ENCODE results near the gene TMEM116.
A peak's percentile ranks its signal among the peaks of the same experiment; 100 is the strongest.
"Not testable (repeated sequence)": the region's sequence is repeated elsewhere in the genome, so short reads cannot be mapped to it uniquely, and the experiment has no call there.

TMEM116 gene

DNA sequence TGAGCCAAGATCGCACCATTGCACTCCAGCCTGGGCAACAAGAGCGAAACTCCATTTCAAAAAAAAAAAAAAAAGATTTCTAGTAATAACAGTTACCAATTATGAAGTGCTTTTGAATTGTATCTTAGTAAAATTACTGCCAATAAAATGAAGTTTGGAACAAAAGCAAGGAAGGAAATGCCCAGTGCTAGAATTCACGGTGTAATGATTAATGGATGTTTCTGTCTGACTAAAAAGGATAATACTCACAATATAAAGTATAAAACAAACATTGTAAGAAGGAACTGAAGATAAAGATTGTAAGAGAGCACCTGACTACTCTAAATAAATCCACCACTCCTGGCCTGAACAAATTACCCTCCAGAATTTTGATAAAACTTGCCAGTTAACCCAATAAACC lies 4.0 kb downstream of the TMEM116 start:
- DNase-seq: no peak

- DNase-seq: no peak
These were observed 5.0 kb downstream of the TMEM116 start for GRCh38 chr12:112007945-112008344.

- DNase-seq: no peak
These were observed 7.3 kb downstream of the TMEM116 start for GRCh38 chr12:112005419-112006395.

GRCh38 chr12:112004041-112004440 lies 8.9 kb downstream of the TMEM116 start:
- DNase-seq: no peak

- no peak for DNase-seq
These were observed 11.4 kb downstream of the TMEM116 start for GRCh38 chr12:112001576-112001975.

- no peak for DNase-seq
These were observed 12.1 kb downstream of the TMEM116 start for GRCh38 chr12:112000820-112001219.

GRCh38 chr12:111999129-111999528 lies 13.8 kb downstream of the TMEM116 start:
- not testable (repeated sequence) for DNase-seq

- no peak for DNase-seq
These were observed 14.9 kb downstream of the TMEM116 start for GRCh38 chr12:111998015-111998414.

- DNase-seq: no peak
These were observed 15.7 kb downstream of the TMEM116 start for GRCh38 chr12:111997300-111997699.

DNA sequence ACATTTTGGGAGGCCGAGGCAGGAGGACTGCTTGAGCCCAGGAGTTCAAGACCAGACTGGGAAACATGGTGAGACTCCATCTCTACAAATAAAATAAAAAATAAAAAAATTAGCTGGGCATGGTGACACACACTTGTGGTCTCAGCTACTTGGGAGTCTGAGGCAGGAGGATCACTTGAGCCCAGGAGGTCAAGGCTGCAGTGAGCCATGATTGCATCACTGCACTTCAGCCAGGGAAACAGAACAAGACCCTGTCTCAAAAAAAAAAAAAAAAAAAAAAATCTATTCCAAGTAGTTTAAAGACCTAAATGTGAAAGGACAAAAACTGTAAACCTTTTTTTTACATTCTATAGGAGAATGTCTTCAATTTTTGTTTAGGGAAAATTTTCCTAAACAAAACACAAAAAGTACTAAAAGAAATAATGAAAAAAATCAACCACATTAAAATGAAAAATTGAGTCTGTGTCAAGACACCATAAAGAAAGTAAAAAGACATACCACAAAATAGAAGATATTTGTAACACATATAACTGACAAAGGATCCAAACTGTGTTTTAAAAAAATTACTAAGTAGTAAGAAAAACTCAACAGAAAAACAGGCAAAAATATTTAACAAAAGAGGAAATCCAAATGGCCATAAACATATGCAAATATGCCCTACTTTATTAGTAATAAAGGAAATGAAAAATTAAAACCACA lies 17.0 kb downstream of the TMEM116 start:
- no peak for DNase-seq

DNA sequence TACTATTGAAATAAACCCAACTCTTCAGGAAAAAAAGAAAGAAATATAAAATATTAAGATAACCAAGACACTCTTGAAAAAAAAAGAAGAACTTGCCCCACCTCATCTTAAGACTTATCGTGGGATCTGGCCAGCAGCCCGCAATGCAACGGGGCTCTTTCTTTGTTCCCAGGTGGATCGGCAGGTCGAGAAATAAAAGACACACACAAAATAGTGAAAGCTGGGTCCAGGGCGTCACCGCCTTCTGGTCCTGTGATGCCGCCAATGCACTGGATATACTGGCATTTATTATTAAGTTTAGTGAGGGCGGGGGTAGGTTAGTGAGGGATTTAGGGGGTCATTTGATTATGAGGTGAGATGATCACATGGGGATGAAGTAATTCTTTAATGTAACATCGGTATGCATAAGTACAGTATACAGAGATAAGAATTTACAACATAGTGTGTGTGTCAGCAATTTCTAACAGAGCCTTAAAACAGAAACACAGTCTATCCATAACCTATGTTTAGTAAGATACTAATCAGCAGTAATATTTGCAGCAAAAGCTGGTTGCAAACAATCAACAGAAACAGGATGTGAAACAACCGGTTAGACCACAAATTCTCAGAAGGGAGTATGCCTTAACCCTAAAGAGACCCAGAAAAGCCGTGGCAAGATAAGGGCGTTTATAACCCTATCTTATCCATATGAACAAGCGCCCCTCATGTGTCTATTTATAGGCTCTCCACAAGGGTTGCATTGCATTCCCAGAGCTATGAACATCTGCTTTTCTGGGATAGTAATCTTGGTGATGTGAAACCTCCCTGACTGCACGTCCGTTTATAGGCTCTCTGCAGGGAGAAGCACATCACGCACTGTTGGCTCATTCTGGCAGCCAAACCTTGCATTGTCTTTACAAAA lies 18.5 kb downstream of the TMEM116 start:
- DNase-seq: not testable (repeated sequence)

- DNase-seq: no peak
These were observed 19.4 kb downstream of the TMEM116 start for GRCh38 chr12:111993292-111994150.

DNA sequence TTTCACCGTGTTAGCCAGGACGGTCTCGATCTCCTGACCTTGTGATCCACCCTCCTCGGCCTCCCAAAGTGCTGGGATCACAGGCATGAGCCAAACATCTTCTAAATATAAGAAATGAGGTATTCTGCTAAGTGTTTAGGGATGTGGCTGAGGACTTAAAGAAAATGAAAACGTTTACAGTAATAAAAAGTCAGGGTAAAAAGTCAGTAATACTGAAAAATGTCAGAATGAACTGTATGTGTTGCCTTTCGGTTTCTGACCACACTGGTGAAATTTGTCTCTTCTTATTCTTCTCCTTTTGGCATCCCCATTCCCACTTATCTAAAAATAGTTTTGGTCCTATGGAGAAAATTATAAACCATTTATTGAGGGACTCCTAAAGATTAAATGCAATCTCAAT lies 20.5 kb downstream of the TMEM116 start:
- no peak for DNase-seq

GRCh38 chr12:111991946-111992345 lies 21.0 kb downstream of the TMEM116 start:
- DNase-seq: peak; percentile 54

- no peak for DNase-seq
These were observed 21.4 kb downstream of the TMEM116 start for GRCh38 chr12:111991535-111991934.

DNA sequence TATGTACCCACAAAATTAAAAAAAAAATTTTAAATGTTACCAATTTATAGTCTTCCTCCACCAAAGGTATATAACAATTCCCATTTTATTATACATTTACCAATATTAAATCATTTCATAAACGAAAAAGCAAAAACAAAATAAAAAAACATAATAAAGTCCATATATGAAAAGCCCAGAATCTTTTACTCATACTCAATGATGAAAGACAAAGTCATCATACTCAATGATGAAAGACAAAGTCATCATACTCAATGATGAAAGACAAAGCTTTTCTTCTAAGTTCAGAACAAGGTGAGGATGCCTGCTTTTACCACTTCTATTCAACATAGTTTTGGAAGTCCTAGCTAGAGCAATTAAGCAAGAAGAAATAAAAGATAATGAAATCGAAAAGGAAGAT lies 28.1 kb downstream of the TMEM116 start:
- DNase-seq: no peak

DNA sequence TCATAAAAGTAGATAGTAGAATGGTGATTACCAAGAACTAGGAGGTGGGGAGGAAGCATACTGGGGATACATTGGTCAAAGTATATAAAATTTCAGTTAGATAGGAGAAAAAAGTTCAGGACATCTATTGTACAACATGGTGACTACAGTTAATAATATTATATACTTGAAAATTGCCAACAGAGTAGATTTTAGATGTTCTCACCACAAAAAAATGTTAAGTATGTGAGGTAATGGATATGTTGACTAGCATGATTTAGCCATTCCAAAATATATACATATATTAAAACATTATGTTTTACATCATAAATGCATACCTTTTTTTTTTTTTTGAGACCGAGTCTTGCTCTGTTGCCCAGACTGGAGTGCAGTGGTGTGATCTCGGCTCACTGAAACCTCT lies 31.0 kb downstream of the TMEM116 start:
- peak; percentile 56 for DNase-seq

DNA sequence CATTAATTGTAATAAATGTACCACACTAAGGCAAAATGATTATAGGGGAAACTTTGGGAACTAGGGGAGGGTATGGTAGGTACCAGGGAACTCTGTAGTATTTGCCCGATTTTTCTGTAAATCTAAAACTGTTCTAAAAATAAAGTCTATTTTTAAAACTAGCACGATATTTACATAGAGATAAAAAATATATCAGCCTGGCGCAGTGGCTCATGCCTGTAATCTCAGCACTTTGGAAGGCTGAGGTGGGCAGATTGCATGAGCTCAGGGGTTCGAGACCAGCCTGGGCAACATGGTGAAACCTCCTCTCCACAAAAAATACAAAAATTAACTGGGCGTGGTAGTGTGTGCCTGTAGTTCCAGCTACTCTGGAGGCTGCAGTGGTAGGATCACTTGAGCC lies 32.4 kb downstream of the TMEM116 start:
- no peak for DNase-seq

GRCh38 chr12:111978545-111978944 lies 34.4 kb downstream of the TMEM116 start:
- DNase-seq: no peak

DNA sequence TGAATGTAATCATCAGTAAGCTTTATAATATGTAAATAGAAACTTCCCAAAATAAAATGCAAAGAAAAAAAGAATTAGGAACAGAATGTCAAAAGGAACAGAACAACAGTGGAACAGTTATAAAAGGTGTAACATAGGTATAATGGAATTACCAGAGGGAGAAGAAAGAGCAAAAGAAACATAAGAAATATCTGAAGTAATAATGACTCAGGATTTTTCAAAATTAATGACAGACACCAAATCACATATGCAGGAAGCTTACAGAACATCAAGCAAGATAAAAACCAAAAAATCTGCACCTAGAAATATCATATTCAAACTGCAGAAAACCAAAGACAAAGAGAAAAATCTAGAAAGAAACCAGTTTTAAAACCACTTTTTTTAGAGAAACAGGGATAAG lies 36.1 kb downstream of the TMEM116 start:
- no peak for DNase-seq

DNA sequence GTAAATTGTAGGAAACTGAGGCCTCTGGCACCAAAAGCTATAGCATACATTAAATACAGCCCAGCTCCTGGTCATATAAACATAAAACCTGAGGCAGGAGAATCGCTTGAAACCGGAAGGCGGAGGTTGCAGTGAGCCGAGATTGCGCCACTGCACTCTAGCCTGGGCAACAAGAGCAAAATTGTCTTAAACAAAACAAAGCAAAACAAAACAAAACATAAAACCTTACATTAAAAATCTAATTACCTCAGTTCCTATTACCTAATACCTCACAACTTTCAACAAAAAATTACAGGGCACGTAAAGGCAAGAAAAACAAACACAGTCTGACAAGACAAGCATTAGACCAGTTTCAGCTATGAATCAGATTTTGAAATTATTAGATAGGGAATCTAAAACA lies 36.7 kb downstream of the TMEM116 start:
- no peak for DNase-seq
